ENCODE data around the gene RNF207.

- no peak for TF ChIP-seq CTCF (IDR thresholded peaks at IDR 0.05)
- no peak for TF ChIP-seq REST (IDR thresholded peaks at IDR 0.05; ENCODE audit: insufficient read depth in 1 of 2, low read depth in 2 of 2, low read length in 1 of 2)
Observed at GRCh38 chr1:6266641-6267040, 60.7 kb downstream of the RNF207 start.

Measured in Panc1 (cell line).